Tibial artery (tissue), 4 donors: ENCODE results near the gene USP49.

ENCODE experiments used
- DNase-seq, 2 donors: peaks; one replicate each; pipeline ENCODE4 v3.0.0-alpha.2; 2019
- H3K27ac ChIP-seq, 2 donors: fragments of 200-600 bp; sonication (generic) in 1 of 2; 1 replicate in 1 of 2; 2 replicates in 1 of 2; pipeline ENCODE4 v1.5.1; 2018 to 2019; ENCODE audit warnings: mild to moderate bottlenecking in 1 of 2
- H3K27me3 ChIP-seq, 2 donors: fragments of 200-600 bp; sonication (generic) in 1 of 2; one replicate each; pipeline versions ENCODE4 v1.5.1 to v1.6.0; 2016 to 2019
- H3K36me3 ChIP-seq, 3 donors: fragments of 200-600 bp; sonication (generic) in 2 of 3; one replicate each; pipeline ENCODE4 v1.5.1; 2016 to 2019; ENCODE audit warnings: mild to moderate bottlenecking in 2 of 3
- H3K4me1 ChIP-seq, 4 donors: fragments of 200-600 bp; sonication (generic) in 2 of 4; 1 replicate in 3 of 4; 2 replicates in 1 of 4; pipeline ENCODE4 v1.5.1; 2016 to 2019
- H3K4me3 ChIP-seq, 2 donors: fragments of 200-600 bp; sonication (generic) in 1 of 2; 1 replicate in 1 of 2; 2 replicates in 1 of 2; pipeline ENCODE4 v1.5.1; 2018 to 2019; ENCODE audit warnings: mild to moderate bottlenecking in 2 of 2
- H3K9me3 ChIP-seq, 3 donors: fragments of 200-600 bp; sonication (generic) in 1 of 3; one replicate each; pipeline ENCODE4 v1.5.1; 2016 to 2019
- CTCF ChIP-seq, 2 experiments: fragments of 200-600 bp in 1 of 2; fragments of 450-650 bp in 1 of 2; IDR thresholded peaks; one replicate each; pipeline ENCODE4 v1.5.1; 2017 to 2019; ENCODE audit warnings: antibody characterized with exemption in 2 of 2, mild to moderate bottlenecking in 1 of 2, moderate library complexity in 1 of 2
- intact Hi-C: fragments of 100-400 bp; cut with DNase I; formaldehyde crosslinking; loops from one replicate; pipeline ENCODE4 v1.15.0; 2023; ENCODE audit warnings: low total_unique reads

The USP49 gene

DNA sequence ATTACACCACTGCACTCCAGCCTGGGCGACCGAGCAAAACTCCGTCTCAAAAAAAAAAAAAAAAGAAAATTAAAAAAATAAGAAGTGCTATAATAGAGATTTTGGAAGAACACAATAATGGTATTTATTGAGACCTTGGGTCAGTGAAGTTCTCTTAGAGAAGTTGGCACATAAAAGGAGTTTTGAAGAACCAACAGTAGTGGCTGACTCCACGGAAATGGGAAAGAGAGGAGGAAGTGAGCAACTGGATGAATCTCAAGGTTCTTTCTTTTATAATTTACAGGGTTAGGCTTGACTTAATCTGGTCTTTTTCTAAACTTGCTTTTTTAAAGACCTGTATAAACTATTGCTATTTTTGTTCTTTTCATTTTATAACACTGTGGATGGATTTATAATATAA, 54.8 kb downstream of the USP49 start:
- Histone ChIP-seq H3K27ac (no peak overlapping the region), H3K4me3 (no peak overlapping the region), H3K27me3 (no peaks in the 10 kb centered on the region), H3K9me3 (no peaks in the 10 kb centered on the region), H3K36me3 (no peaks in the 10 kb centered on the region), H3K4me1 (no peaks in the 10 kb centered on the region)
- intact Hi-C loops: no loop called here
- TF ChIP-seq CTCF (IDR thresholded peaks at IDR 0.05): no peak
- DNase-seq: no peak

DNA sequence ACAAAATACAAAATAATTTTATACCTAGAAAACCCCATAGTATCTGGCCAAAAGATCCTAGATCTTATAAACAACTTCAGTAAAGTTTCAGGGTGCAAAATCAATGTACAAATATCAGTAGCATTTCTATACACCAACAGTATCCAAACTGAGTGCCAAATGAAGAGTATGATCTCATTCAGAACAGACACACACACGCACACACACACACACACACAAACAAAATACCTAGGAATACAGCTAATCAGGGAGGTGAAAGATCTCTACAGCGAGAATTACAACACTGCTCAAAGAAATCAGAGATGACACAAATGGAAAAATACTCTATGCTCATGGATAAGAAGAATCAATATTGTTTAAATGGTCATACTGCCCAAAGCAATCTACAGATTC, 58.5 kb downstream of the USP49 start:
- TF ChIP-seq CTCF (IDR thresholded peaks at IDR 0.05): no peak
- intact Hi-C loops: no loop called here
- no peaks in the 10 kb centered on the region for H3K36me3 ChIP-seq
- no peaks in the 10 kb centered on the region for H3K4me1 ChIP-seq
- H3K27ac ChIP-seq: no peak overlapping the region
- H3K27me3 ChIP-seq: no peaks in the 10 kb centered on the region
- no peak overlapping the region for H3K4me3 ChIP-seq
- H3K9me3 ChIP-seq: no peaks in the 10 kb centered on the region
- DNase-seq: no peak

DNA sequence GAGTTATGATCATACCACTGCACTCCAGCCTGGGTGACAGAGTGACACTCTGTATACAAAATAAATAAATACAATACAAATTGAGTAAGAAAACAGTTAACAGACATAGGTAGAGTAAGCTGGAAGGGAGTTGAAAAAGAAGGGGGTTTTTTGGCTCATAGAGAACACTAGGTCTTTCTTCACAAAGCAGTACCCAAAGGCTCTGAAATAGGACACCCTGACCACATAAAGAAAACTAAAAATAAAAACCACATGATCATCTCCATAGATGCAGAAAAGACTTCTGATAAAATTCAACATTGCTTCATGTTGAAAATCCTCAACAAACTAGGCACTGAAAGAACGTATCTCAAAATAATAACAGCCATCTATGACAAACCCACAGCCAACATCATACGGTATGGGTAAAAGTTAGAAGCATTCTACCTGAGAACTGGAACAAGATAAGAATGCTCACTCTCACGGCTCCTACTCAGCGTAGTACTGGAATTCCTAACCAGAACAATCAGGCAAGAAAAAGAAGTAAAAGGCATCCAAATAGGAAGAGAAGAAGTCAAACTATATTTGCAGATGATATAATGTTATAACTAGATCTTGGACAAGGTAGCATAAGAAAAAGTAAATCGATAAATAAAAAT, 59.0 kb downstream of the USP49 start:
- intact Hi-C loops: no loop called here
- Histone ChIP-seq H3K27ac (no peak overlapping the region), H3K4me1 (no peaks in the 10 kb centered on the region), H3K36me3 (no peaks in the 10 kb centered on the region), H3K4me3 (no peak overlapping the region), H3K27me3 (no peaks in the 10 kb centered on the region), H3K9me3 (no peaks in the 10 kb centered on the region)
- no peak for DNase-seq
- no peak for TF ChIP-seq CTCF (IDR thresholded peaks at IDR 0.05)

GRCh38 chr6:41832263-41832662, 62.9 kb downstream of the USP49 start:
- H3K9me3 ChIP-seq: no peaks in the 10 kb centered on the region

DNA sequence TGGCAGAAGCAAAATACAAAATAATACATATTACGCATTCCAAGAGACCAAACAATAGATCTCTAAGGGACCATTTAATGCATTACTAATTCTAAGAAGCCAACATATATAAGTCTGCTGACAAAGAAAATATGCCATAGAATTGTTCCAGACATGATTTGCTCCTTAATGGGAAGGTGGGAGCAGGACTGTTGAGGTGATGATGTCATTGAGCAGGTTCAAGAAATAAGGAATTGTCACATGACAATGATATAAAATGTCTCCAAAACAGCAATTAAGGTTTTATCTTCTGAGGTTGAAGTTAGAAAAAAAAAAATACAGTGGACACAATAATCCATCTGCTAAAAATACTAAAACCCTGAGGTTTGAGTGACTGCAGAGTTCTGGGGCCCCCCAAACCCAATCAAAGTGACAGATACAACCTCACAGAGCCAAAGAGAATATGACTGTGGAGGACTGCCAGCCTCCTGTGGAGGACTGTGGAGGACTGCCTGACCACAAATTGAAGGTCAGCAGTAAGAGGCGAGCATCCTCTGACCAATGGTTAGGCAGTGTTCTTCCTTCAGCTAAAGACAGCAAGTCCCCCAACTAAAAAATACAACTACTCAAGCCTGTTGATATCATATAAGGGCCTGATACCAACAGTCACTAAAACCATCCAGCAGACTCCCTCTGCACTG, 68.7 kb downstream of the USP49 start:
- Histone ChIP-seq H3K9me3 (no peaks in the 10 kb centered on the region), H3K27me3 (no peaks in the 10 kb centered on the region), H3K27ac (no peak overlapping the region), H3K4me1 (no peaks in the 10 kb centered on the region), H3K4me3 (no peak overlapping the region), H3K36me3 (no peaks in the 10 kb centered on the region)
- no peak for DNase-seq
- no peak for TF ChIP-seq CTCF (IDR thresholded peaks at IDR 0.05)
- intact Hi-C loops: no loop called here

More at GRCh38 chr6:41832263-41832662, 62.9 kb downstream of the USP49 start:
- Histone ChIP-seq H3K4me1 (no peaks in the 10 kb centered on the region), H3K36me3 (no peaks in the 10 kb centered on the region), H3K27ac (no peak overlapping the region), H3K27me3 (no peaks in the 10 kb centered on the region), H3K4me3 (no peak overlapping the region)
- no peak for DNase-seq
- intact Hi-C loops: no loop called here
- TF ChIP-seq CTCF (IDR thresholded peaks at IDR 0.05): no peak
